ENCODE results near the gene RAMP1.

- TF ChIP-seq CTCF (IDR thresholded peaks at IDR 0.05 in 4 of 5, conservative IDR thresholded peaks at IDR 0.05 in 1 of 5) (no peak), POLR2A (IDR thresholded peaks at IDR 0.05) (no peak)
Measured at GRCh38 chr2:237909801-237910475, 50.5 kb downstream of the RAMP1 start.
